GM10847 (cell line): ENCODE measurements around the gene U2AF2.
A peak's percentile ranks its signal among the peaks of the same experiment; 100 is the strongest.

Experiments used
- POLR2A ChIP-seq: IDR thresholded peaks from 2 replicates; pipeline ENCODE4 v1.6.1; 2011; ENCODE audit not compliant: insufficient read length; ENCODE audit errors: extremely low read depth

The U2AF2 gene

GRCh38 chr19:55616395-55616875 lies 38.4 kb upstream of the U2AF2 start:
- TF ChIP-seq POLR2A = no peak

GRCh38 chr19:55617426-55617825 lies 37.4 kb upstream of the U2AF2 start:
- no peak for TF ChIP-seq POLR2A

GRCh38 chr19:55618426-55618825 lies 36.4 kb upstream of the U2AF2 start:
- TF ChIP-seq POLR2A = no peak

GRCh38 chr19:55619286-55619685 lies 35.5 kb upstream of the U2AF2 start:
- TF ChIP-seq POLR2A = no peak

- TF ChIP-seq POLR2A = no peak
Observed at GRCh38 chr19:55620410-55621204, 34.2 kb upstream of the U2AF2 start.

- no peak for TF ChIP-seq POLR2A
Observed at GRCh38 chr19:55621205-55621672, 33.6 kb upstream of the U2AF2 start.

GRCh38 chr19:55621673-55622231 lies 33.1 kb upstream of the U2AF2 start:
- TF ChIP-seq POLR2A = no peak

- TF ChIP-seq POLR2A = no peak
Observed at GRCh38 chr19:55622242-55622969, 32.4 kb upstream of the U2AF2 start.

- no peak for TF ChIP-seq POLR2A
Observed at GRCh38 chr19:55623130-55623529, 31.7 kb upstream of the U2AF2 start.

GRCh38 chr19:55623561-55623960 lies 31.3 kb upstream of the U2AF2 start:
- TF ChIP-seq POLR2A = no peak

GRCh38 chr19:55624109-55625003 lies 30.5 kb upstream of the U2AF2 start, which contains the start of gene ZNF784:
ZNF784 (minus strand) TSS chr19:55624566; CDS start chr19:55624561, 5 bp downstream.
- peak; percentile 78 for TF ChIP-seq POLR2A

GRCh38 chr19:55625004-55625326 lies 29.9 kb upstream of the U2AF2 start:
- TF ChIP-seq POLR2A = no peak

- no peak for TF ChIP-seq POLR2A
Observed at GRCh38 chr19:55626350-55626749, 28.5 kb upstream of the U2AF2 start.

GRCh38 chr19:55632463-55632834 lies 22.4 kb upstream of the U2AF2 start:
- TF ChIP-seq POLR2A = no peak

- TF ChIP-seq POLR2A = no peak
Observed at GRCh38 chr19:55633861-55634260, 21.0 kb upstream of the U2AF2 start.
